ENCODE data around the gene CEACAM16.

DNA sequence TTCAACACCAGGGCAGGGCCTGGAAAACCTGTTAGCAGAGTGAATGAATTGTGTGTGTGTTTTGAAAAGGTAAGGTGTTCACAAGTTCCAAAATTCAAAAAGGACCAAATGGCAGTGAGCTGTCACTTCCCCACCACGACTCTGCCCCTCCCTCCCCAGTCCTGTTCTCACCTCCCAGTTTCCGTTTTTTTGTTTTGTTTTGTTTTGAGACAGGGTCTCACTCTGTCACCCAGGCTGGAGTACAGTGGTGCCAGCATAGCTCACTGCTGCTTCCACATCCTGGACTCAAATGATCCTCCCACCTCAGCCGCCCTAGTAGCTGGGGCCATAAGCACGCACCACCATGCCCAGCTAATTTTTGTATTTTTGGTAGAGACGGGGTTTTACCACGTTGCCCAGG is 29.2 kb downstream of the CEACAM16 start:
- TF ChIP-seq FOXM1 (IDR thresholded peaks at IDR 0.05; ENCODE audit: borderline replicate concordance) = no peak
- TF ChIP-seq ZNF384 (IDR thresholded peaks at IDR 0.05) = no peak
- no peak for TF ChIP-seq FOXK2 (IDR thresholded peaks at IDR 0.05)
- no peak for TF ChIP-seq NFRKB (IDR thresholded peaks at IDR 0.05)
- no peak for TF ChIP-seq SP1 (IDR thresholded peaks at IDR 0.05)
- no peak for TF ChIP-seq BHLHE40 (IDR thresholded peaks at IDR 0.05; ENCODE audit: borderline replicate concordance)
- TF ChIP-seq CTBP1 (IDR thresholded peaks at IDR 0.05; ENCODE audit: borderline replicate concordance) = no peak

Data from HEK293T (cell line).